H9 (cell line): Measurements from ENCODE around the gene CNKSR1. TPM values are rescaled to one million over a fixed set of nuclear protein-coding genes. Genes with fewer than 3 reads are reported as not detected.

Experiments used
- DNase-seq: peaks from one replicate; pipeline ENCODE4 v3.0.0-alpha.2; 2017
- H2AFZ ChIP-seq: one replicate; pipeline ENCODE4 v1.6.1; 2013; ENCODE audit warnings: mild to moderate bottlenecking, low read length, control low read depth, moderate library complexity
- H2AK5ac ChIP-seq: 2 replicates; pipeline ENCODE4 v1.6.1; 2013; ENCODE audit warnings: low read length, control low read depth, mixed read lengths; ENCODE audit not compliant: insufficient read length
- H2BK120ac ChIP-seq: one replicate; pipeline ENCODE4 v1.6.1; 2013; ENCODE audit warnings: low read depth, mild to moderate bottlenecking, low read length, control low read depth, inconsistent platforms; ENCODE audit not compliant: poor library complexity, severe bottlenecking
- H2BK12ac ChIP-seq: 2 replicates; pipeline ENCODE4 v1.6.1; 2013; ENCODE audit warnings: low read length, control low read depth, mixed read lengths, low read depth; ENCODE audit not compliant: insufficient read length
- H2BK15ac ChIP-seq: 2 replicates; pipeline ENCODE4 v1.6.1; 2013; ENCODE audit warnings: low read depth, low read length, control low read depth
- H2BK20ac ChIP-seq: one replicate; pipeline ENCODE4 v1.6.1; 2013; ENCODE audit warnings: low read depth, mild to moderate bottlenecking, low read length, control low read depth, inconsistent platforms; ENCODE audit not compliant: poor library complexity, severe bottlenecking
- H2BK5ac ChIP-seq: 2 replicates; pipeline ENCODE4 v1.6.1; 2013; ENCODE audit warnings: low read length, control low read depth, mixed read lengths; ENCODE audit not compliant: insufficient read length
- H3K14ac ChIP-seq: 2 replicates; pipeline ENCODE4 v1.6.1; 2013; ENCODE audit warnings: low read length, control low read depth; ENCODE audit not compliant: insufficient read depth
- H3K18ac ChIP-seq: 2 replicates; pipeline ENCODE4 v1.6.1; 2013; ENCODE audit warnings: low read depth, mild to moderate bottlenecking, mixed read lengths, low read length, control low read depth; ENCODE audit not compliant: insufficient read length
- H3K23ac ChIP-seq: 2 replicates; pipeline ENCODE4 v1.6.1; 2013; ENCODE audit warnings: low read length, control low read depth, mixed read lengths, low read depth; ENCODE audit not compliant: insufficient read length
- H3K23me2 ChIP-seq: 2 replicates; pipeline ENCODE4 v1.6.1; 2013; ENCODE audit warnings: low read depth, mild to moderate bottlenecking, mixed read lengths, low read length, control low read depth; ENCODE audit not compliant: insufficient read length, poor library complexity, severe bottlenecking
- H3K27ac ChIP-seq: 2 replicates; pipeline ENCODE4 v1.5.1; 2013; ENCODE audit warnings: low read length, control low read depth, mixed read lengths, low read depth; ENCODE audit not compliant: insufficient read length
- H3K27me3 ChIP-seq: 2 replicates; pipeline ENCODE4 v1.6.1; 2013; ENCODE audit warnings: low read length, control low read depth, inconsistent platforms; ENCODE audit not compliant: insufficient read depth
- H3K4ac ChIP-seq: 2 replicates; pipeline ENCODE4 v1.6.1; 2013; ENCODE audit warnings: low read depth, mild to moderate bottlenecking, control low read depth, inconsistent platforms, low read length, moderate library complexity
- H3K4me1 ChIP-seq: 2 replicates; pipeline ENCODE4 v1.6.1; 2013; ENCODE audit warnings: low read length, control low read depth, inconsistent platforms; ENCODE audit not compliant: insufficient read depth
- H3K4me2 ChIP-seq: 2 replicates; pipeline ENCODE4 v1.6.1; 2013; ENCODE audit warnings: low read length, control low read depth, mixed read lengths; ENCODE audit not compliant: insufficient read length, insufficient read depth
- H3K56ac ChIP-seq: 2 replicates; pipeline ENCODE4 v1.6.1; 2013; ENCODE audit warnings: low read depth, mild to moderate bottlenecking, mixed read lengths, low read length, control low read depth; ENCODE audit not compliant: insufficient read length
- H3K79me1 ChIP-seq: 2 replicates; pipeline ENCODE4 v1.6.1; 2013; ENCODE audit warnings: low read depth, mild to moderate bottlenecking, moderate library complexity, low read length, control low read depth, inconsistent platforms; ENCODE audit not compliant: insufficient read depth, poor library complexity, severe bottlenecking
- H3K79me2 ChIP-seq: 2 replicates; pipeline ENCODE4 v1.6.1; 2013; ENCODE audit warnings: low read length, control low read depth, inconsistent platforms; ENCODE audit not compliant: insufficient read depth
- H3K9ac ChIP-seq: 2 replicates; pipeline ENCODE4 v1.6.1; 2013; ENCODE audit warnings: low read length, control low read depth, mixed read lengths; ENCODE audit not compliant: insufficient read length; ENCODE audit errors: extremely low read depth
- H3K9me3 ChIP-seq: one replicate; pipeline ENCODE4 v1.6.1; 2013; ENCODE audit warnings: low read depth, low read length, inconsistent platforms; ENCODE audit not compliant: control insufficient read depth
- H3T11ph ChIP-seq: one replicate; pipeline ENCODE4 v1.6.1; 2013; ENCODE audit warnings: mild to moderate bottlenecking, low read length, control low read depth, inconsistent platforms
- H4K20me1 ChIP-seq: one replicate; pipeline ENCODE4 v1.6.1; 2013; ENCODE audit not compliant: control insufficient read depth, insufficient read length, insufficient read depth
- H4K5ac ChIP-seq: 2 replicates; pipeline ENCODE4 v1.6.1; 2013; ENCODE audit warnings: low read depth, mild to moderate bottlenecking, mixed read lengths, low read length, control low read depth; ENCODE audit not compliant: insufficient read length
- H4K8ac ChIP-seq: replicated peaks from 2 replicates; pipeline ENCODE4 v1.6.1; 2013; ENCODE audit warnings: low read length, control low read depth, mixed read lengths, low read depth; ENCODE audit not compliant: insufficient read length
- H4K91ac ChIP-seq: 2 replicates; pipeline ENCODE4 v1.6.1; 2013; ENCODE audit warnings: low read depth, mild to moderate bottlenecking, moderate library complexity, mixed read lengths, low read length, control low read depth; ENCODE audit not compliant: insufficient read length
- H3K27ac Mint-ChIP-seq, 3 experiments: 2 replicates in 2 of 3; 3 replicates in 1 of 3; pipeline ENCODE4 v1.8.0; 2020 to 2021; ENCODE audit warnings: mixed read lengths in 3 of 3, mild to moderate bottlenecking in 1 of 3, moderate library complexity in 1 of 3
- H3K27me3 Mint-ChIP-seq: 2 replicates; pipeline ENCODE4 v1.8.0; 2021; ENCODE audit warnings: low read depth, mild to moderate bottlenecking, moderate library complexity, mixed read lengths
- H3K36me3 Mint-ChIP-seq, 3 experiments: 2 replicates in 2 of 3; 3 replicates in 1 of 3; pipeline ENCODE4 v1.8.0; 2020 to 2021; ENCODE audit warnings: low read depth in 3 of 3, mixed read lengths in 3 of 3; ENCODE audit not compliant: insufficient read depth in 1 of 3
- H3K4me1 Mint-ChIP-seq, 2 experiments: 2 replicates each; pipeline ENCODE4 v1.8.0; 2020; ENCODE audit warnings: mixed read lengths in 2 of 2
- H3K4me3 Mint-ChIP-seq, 2 experiments: 2 replicates in 1 of 2; 3 replicates in 1 of 2; pipeline ENCODE4 v1.8.0; 2020 to 2021; ENCODE audit warnings: mild to moderate bottlenecking in 2 of 2, mixed read lengths in 2 of 2, moderate library complexity in 1 of 2
- H3K9me3 Mint-ChIP-seq, 2 experiments: 2 replicates in 1 of 2; 3 replicates in 1 of 2; pipeline ENCODE4 v1.8.0; 2020; ENCODE audit warnings: mild to moderate bottlenecking in 2 of 2, mixed read lengths in 2 of 2, moderate library complexity in 1 of 2
- CTCF ChIP-seq: fragments of 200-600 bp; sonication (generic); conservative IDR thresholded peaks from 3 replicates; pipeline ENCODE4 v1.8.0; 2021; ENCODE audit warnings: antibody characterized with exemption, mild to moderate bottlenecking
- WGBS: extraction: QIAGEN DNeasy Blood & Tissue Kit; methylation state at CpG from one replicate; pipeline ENCODE4 v1.1.7; 2013; ENCODE audit warnings: missing lambda C conversion rate, low lambda C conversion rate, mixed read lengths; ENCODE audit not compliant: insufficient read length; ENCODE audit errors: extremely low coverage; 5-methylcytosine and 5-hydroxymethylcytosine counted together
- total RNA-seq: library from RNA; stranded (reverse); gene quantifications from 2 replicates; pipeline ENCODE4 v1.2.1, GENCODE V29; 2021

The CNKSR1 gene
- total RNA-seq, 1 experiment from 2014 or later = 26.3 TPM

- Histone ChIP-seq H3K27me3 (no peaks in the 10 kb centered on the region), H4K91ac (no peak overlapping the region), H3T11ph (no peak overlapping the region), H4K20me1 (no peaks in the 10 kb centered on the region), H3K9me3 (no peaks in the 10 kb centered on the region), H2BK15ac (no peak overlapping the region), H3K79me2 (no peaks in the 10 kb centered on the region), H2AFZ (no peak overlapping the region), H3K79me1 (no peaks in the 10 kb centered on the region), H3K14ac (no peak overlapping the region), H4K5ac (no peak overlapping the region), H3K18ac (no peak overlapping the region), H2BK5ac (no peak overlapping the region), H2BK20ac (no peak overlapping the region), H3K9ac (no peak overlapping the region), H3K4ac (no peak overlapping the region), H2BK120ac (no peak overlapping the region), H3K23me2 (no peaks in the 10 kb centered on the region), H3K27ac (no peak overlapping the region), H3K4me2 (no peak overlapping the region), H4K8ac (no peak overlapping the region), H2AK5ac (no peak overlapping the region), H3K56ac (no peak overlapping the region), H3K4me1 (no peaks in the 10 kb centered on the region), H2BK12ac (no peak overlapping the region), H3K23ac (no peak overlapping the region)
- WGBS = no CpG with 5 or more reads among the region's 2 CpGs
- TF ChIP-seq CTCF = no peak
- Mint-ChIP-seq H3K9me3 (peaks cover 0 to 2% of the 10 kb centered on the region in 2 experiments; a peak in 2 of 5 replicates), H3K4me1 (no peaks in the 10 kb centered on the region; a peak in 1 of 4 replicates), H3K4me3 (no peak overlapping the region), H3K27ac (no peak overlapping the region), H3K27me3 (peaks cover 2% of the 10 kb centered on the region), H3K36me3 (no peaks in the 10 kb centered on the region)
- no peak for DNase-seq
These were observed 44.5 kb upstream of the CNKSR1 start for GRCh38 chr1:26132834-26133167.
